ENCODE results near the gene SULT4A1.

Gene SULT4A1

DNA sequence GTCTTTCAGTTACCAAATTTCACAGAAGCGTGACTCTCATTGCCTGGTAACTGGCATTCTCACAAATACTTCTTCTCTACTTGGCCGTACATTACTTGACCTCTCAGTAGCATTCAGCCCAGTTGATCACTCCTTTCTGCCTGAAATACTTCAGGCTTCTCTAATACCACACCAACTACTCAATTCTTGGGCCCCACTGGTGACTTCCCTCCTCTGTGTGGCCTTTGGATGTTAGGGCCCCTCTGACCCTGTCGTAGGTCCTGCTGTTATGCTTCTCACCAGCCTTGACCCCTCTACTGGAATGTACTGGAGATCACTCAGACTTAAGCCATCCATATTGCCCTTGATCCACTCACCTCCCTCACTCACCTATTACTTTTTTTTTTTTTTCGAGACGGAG, 48.0 kb downstream of the SULT4A1 start:
- FAIRE-seq (no peak), DNase-seq (ENCODE audit: insufficient read length, low spot score) (no peak)

DNA sequence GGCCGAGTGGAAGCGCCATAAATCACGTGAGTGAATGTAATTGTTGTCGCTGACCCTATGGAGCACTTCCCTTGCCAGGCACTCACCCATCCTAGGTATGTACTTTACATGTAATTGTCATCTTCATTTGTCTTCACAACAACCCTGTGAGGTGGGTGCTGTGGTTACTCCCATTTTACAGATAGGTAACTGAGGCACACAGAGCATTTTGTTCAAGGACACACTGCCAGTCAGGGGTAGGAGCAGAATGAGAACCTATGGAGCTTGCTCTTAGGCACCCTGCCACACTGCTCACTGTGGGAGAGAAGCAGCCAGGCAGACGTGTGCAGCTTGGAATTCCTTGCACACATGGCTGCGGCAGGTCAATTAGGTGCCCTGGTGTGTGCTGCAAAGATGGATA, 49.4 kb downstream of the SULT4A1 start:
- DNase-seq (ENCODE audit: insufficient read length, low spot score) (no peak), FAIRE-seq (no peak)

DNA sequence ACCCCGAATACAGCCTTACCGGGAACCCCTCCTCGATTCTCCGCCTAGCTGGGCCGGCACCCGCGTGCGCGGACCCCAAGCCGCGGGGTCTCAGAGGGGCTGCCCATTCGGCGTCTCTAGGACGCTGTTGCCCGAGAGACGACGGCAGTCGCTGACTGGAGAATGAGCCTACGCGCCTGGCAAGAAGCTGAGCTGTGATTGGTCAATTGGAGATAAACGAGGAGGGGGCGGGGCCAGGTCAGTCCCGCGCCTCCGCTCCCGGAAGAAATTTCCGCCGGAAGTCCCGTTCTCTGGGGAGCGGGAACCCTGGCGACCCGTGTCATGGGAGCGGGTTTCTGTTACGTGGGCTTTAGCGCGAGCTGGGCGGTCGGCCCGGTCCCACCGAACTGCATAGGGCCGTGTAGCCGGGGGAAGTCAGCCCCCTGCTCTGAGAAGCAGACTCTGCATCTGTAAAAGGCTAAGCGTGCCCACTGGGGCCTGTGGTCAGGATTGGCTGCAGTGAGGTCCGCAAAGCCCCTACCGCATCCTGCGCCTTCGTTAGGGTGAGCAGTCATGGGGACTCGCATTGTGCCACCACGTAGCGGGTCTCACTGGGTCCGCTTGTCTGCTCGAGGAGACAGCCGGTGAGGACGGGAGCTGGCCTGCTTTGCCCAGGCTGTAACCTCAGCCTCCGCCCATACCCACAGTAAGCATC, 50.0 kb downstream of the SULT4A1 start, which contains the start of gene EFCAB6:
Gene EFCAB6 (minus strand): TSS at position 157 of the 694 bp plus-strand sequence. CDS start 29,987 bp downstream, outside the sequence.
- DNase-seq (ENCODE audit: insufficient read length, low spot score) (peak; percentile 87), FAIRE-seq (peak; percentile 96)

DNA sequence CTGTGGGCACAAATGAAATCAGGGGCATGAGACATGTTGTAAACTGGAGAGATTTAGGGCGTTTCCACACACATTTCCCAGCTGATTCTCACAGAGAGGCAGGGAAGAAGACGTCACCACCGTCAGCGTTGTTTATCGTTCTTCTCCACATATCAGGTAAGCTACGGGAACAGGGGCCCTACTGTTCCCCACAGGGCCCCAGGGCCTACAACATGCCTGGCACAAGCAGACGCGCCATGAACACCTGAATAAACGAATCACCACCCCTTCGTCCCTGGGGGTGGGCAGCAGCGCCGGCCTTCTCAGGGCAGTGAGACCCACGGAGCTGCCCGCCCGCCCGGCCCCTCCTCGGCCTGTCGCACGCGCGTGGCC, 50.5 kb downstream of the SULT4A1 start:
- DNase-seq (ENCODE audit: insufficient read length, low spot score), result no peak
- no peak for FAIRE-seq

DNA sequence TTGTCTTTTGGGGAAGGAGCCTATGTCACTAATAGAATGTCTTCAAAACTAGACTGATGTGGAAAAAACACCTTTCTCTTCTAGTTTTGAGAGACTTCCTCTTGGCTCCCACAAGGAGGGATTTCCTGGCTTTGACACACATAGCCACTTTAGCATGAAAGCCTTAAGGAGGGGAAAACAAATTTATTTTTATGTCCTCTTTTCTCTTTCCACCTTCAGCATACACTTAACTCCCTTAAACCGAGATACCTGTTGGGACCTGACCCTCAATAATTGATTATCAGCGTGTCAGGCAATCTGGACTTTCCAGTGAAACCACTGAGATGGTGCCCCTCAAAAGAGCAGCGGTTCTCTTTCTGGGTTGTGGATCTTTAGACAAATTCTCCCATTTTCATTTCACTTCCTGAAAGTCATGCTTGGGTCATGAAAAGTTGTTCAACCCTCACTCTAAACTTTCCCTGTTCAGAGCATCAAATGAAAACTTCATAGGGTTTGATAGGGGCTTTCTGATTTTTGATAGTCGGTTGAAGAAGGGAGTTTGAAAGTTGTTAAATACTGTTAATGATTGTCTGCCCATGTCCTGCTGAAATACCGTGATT, 59.3 kb downstream of the SULT4A1 start:
- DNase-seq (ENCODE audit: insufficient read length, low spot score) (no peak), FAIRE-seq (no peak)

DNA sequence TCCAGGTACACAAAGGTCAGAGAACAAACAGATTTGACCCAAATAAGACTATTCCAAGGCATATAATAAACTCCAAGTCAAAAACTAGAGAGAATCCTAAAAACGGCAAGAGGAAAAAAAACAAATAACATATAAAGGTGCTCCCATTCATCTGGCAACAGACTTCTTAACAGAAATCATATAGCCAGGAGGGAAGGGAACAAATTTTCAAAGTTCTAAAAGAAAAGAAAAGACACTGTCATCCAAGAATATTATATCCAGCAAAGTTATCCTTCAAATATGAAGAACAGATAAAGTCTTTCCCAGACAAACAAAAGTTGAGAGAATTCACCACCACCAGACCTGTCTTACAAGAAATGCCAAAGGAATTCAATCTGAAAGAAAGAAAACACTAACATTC, 61.3 kb downstream of the SULT4A1 start:
- FAIRE-seq (no peak), DNase-seq (ENCODE audit: insufficient read length, low spot score) (no peak)

DNA sequence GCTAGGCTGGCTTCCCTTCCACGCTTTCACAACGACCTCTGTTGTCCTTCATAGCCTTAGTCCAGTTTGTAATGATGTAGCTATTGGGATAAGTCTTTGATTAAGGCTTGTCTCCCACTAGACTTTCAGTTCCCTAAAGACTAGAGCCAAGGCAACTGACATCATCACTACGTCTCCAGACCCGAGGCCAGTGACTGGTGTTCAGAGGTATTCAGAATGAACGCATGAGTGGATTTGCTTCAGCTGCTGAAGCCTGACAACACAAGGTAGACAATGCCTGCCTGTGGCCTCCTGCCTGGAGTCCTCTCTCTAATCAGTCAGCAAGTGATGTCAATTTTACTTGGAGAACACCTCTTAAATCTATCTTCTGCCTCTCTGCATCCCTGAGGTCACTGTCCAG, 63.8 kb downstream of the SULT4A1 start:
- DNase-seq (ENCODE audit: insufficient read length, low spot score), result peak; percentile 18
- FAIRE-seq, result peak; percentile 68

DNA sequence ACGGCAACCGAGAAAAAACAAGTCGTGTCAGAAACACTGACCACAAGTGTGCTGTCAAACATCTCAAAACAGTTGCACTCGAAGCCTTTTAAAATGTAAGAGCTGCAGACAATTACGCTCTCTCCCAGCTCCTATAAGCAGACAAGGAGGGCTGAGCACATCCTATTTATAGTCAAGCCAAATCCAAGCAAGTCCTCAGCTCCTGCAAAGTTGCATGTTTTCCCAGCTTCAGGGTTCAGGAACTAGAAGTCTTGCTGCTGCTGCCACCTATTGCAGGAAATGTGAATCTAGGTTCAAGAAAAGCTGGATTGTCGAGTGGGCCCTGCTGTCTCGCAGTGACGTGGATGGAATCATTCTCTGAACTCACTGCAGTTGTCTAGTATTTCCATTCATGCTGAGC, 65.7 kb downstream of the SULT4A1 start:
- FAIRE-seq (no peak), DNase-seq (ENCODE audit: insufficient read length, low spot score) (no peak)

DNA sequence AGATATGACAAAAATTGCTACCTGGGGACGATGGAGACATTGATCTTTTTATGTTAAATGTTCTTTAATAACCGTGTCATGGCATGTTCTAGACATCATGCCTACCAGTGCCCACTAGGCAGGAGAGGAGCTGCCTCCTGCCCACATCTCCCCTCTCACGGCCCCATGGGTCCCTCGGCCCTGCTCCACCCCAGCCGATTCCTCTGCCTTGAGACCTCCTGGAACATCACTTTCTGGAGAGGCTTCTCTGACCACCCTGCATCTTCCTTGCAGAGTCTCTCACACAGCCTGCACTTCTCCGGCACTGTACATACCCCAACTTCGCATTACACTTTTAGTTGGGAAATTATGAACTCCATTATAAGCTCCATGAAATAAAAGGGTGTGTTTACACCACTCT, 67.0 kb downstream of the SULT4A1 start:
- no peak for DNase-seq (ENCODE audit: insufficient read length, low spot score)
- no peak for FAIRE-seq

DNA sequence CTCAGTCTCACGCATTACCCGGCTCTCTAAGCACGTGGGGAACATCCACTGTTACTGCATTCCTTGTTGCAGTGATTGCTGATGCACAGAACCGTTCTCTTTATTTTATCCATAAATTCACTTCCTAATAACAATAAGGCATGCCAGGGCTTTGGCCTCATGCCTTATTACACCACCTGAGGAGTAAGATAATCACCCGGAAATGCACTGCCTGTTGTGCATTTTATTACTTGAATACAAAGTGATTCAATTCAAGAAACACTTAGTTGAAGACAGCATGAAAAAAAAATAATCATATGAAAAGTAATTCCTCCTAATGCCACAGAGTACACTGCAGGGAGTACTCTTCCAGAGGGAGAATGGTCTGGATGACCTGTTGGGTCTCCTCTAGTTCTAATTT, 69.4 kb downstream of the SULT4A1 start:
- DNase-seq (ENCODE audit: insufficient read length, low spot score) (no peak), FAIRE-seq (no peak)

DNA sequence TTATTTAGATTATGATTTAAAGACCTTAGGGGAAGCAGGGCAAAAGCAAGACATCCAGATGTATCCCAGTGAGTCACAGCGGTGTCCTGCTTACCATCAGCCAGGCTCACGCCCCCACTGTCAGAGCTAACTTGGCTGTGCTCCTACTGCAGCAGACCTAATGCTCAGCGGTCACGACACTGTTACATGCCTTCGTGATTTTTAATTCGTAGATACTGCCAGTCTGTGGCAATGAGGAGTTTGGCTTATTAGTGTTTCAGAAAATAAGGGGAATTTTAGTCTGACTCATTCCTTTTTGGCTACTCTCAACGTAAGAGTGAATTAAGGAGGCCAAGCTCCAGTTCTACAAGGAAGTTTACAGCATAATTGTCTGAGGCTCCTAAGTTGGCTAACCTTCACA, 72.9 kb downstream of the SULT4A1 start:
- DNase-seq (ENCODE audit: insufficient read length, low spot score) (no peak), FAIRE-seq (no peak)

DNA sequence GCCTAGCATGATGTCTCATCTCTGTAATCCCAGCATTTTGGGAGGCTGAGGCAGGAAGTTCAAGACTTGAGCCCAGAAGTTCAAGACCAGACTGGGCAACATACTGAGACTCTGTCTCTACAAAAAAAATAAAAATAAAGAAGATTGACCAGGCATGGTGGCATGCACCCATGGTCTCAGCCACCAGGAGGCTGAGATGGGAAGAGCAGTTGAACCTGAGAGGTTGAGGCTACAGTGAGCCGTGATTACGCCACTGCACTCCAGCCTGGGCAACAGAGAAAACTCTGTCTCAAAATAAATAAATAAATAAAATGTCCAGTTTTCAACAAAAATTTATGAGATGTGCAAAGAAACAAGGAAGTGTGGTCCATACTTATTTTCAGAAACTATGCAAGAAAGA, 78.5 kb downstream of the SULT4A1 start:
- FAIRE-seq (no peak), DNase-seq (ENCODE audit: insufficient read length, low spot score) (no peak)

DNA sequence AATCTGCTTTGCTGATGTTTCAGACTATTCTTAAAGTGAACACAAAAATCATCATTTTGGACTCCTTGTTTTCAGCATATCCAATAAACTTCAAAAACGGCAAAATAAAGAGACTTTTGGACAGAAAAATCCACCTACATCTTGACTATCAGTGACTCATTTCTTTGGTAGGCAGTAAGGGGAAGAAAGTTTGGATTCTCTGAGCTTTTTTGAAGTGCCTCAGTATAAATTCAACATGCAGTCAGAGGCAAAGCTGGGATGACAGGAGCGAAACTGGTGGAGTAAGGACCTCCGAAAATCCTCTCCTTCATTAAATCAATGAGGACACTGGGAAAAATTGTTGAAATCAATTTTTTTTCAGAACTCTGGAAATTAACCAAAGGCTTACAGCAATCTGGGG, 79.9 kb downstream of the SULT4A1 start:
- DNase-seq (ENCODE audit: insufficient read length, low spot score) (no peak), FAIRE-seq (no peak)

DNA sequence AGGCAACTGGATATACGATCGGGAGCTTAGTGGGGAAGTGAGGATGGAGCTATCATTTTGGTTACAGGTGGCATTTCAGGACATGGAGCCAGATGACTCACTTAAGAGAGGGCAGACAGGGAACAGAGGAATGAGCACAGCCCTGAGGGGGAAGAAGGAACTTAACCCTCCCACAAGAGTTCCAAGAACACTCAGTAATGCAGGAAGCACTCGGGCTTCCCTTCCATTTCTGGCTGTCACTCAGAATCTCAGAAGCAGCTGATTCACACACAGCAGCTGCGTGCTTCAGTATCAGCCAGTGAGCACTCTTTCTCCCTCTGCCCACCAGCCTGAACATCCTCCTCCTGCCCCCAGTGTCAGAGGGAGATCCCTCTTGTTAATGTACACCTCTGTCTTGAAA, 85.0 kb downstream of the SULT4A1 start:
- FAIRE-seq, result no peak
- DNase-seq (ENCODE audit: insufficient read length, low spot score), result no peak

DNA sequence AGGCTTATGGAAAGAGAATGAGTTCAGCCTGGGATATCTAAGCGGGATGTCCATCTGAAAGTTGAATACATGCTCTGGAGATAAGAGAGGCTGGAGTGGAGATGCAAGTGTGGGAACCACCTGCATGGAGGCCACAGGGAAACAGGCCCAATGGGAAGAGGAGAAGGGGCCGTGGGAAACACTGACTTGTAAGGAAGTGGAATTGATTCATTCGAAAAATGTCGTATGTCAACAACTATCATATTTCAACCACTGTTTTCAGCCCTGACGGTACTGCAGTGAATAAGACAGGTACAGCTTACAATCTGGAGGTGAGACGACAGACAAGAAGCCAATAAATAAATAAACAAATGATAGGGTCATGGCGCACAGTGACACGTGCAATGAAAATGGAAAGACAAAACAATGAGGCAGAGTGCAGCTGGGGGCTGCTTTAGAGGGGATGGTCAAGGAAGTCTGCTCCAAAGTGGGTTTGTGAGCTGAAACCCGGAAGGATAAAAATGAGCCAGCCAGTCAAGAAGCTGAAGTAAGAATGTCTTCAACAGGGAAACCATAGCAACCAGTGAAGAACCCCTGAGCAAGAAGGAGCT, 86.1 kb downstream of the SULT4A1 start:
- FAIRE-seq (no peak), DNase-seq (ENCODE audit: insufficient read length, low spot score) (no peak)

Data from GM19239 (cell line).